ENCODE data around the gene PPP6R1. TPM values are rescaled to one million over a fixed set of nuclear protein-coding genes. Genes with fewer than 3 reads are reported as not detected.
A peak's percentile ranks its signal among the peaks of the same experiment; 100 is the strongest.

Gene PPP6R1
- total and polyA plus RNA-seq, 2 of the 13 experiments (the other 11 are each of a cell fraction or from before 2014, with no cell fraction given): 25.8 to 54.0 TPM

DNA sequence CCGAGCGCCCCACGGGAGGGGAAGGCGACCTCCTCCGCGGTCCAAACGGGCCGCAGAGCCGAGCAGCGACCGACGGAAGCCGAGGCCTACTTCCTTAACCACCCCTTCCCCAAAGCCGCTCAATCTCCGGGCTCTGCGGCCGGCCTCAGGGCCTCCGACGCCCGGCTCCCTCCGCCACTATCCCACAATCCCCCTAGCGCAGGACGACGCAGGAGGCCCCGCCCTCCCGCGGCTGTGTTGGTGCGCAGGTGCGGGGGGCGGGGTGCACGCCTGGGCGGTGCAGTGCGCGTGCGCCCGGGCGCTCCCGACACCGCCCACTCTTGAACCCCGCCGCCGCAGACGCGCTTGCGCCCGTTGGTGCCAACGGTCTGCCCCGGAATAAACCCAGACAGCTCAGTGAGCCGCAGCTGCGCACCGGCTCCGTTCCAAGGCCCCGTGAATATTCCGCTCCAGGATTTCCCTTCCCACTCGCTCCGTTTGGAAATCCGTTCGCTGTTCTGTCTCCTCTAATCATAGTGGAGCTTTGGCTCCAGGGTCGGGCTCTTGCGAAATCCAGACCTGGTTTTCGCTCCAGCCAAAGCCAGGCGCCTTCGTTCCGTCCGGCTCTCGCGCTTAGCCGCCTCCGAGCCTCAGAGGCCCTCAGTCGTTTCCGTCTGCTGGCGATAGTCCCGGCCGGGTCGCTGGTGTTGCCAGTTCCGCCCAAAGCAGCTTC, at the start of gene PPP6R1 (continued):
- TF ChIP-seq DNMT3B (CRISPR knock-in tag; conservative IDR thresholded peaks at IDR 0.05) (peak; percentile 68; the same call in 1 of the 2 replicates), RARA (CRISPR knock-in tag; IDR thresholded peaks at IDR 0.05) (peak; percentile 27; the same call in 1 of the 2 replicates), RFX3 (CRISPR knock-in tag; IDR thresholded peaks at IDR 0.05) (no peak), MEIS2 (CRISPR knock-in tag; IDR thresholded peaks at IDR 0.05) (peak; percentile 96), ZNF7 (CRISPR knock-in tag; IDR thresholded peaks at IDR 0.05) (0 out of 2 replicates have a peak, but pooled peaks have one; percentile 42), ZNF83 (CRISPR knock-in tag; IDR thresholded peaks at IDR 0.05; ENCODE audit: borderline replicate concordance) (0 out of 2 replicates have a peak, but pooled peaks have one; percentile 60), GTF3A (CRISPR knock-in tag; conservative IDR thresholded peaks at IDR 0.05) (no peak), HMG20A (CRISPR knock-in tag; IDR thresholded peaks at IDR 0.05; ENCODE audit: borderline replicate concordance) (peak; percentile 56; the same call in 1 of the 2 replicates), ZNF430 (CRISPR knock-in tag; IDR thresholded peaks at IDR 0.05) (peak; percentile 82), ZNF234 (CRISPR knock-in tag; conservative IDR thresholded peaks at IDR 0.05) (no peak), TSC22D2 (CRISPR knock-in tag; IDR thresholded peaks at IDR 0.05; ENCODE audit: borderline replicate concordance) (peak; percentile 54; the same call in 1 of the 2 replicates), SIX4 (CRISPR knock-in tag; IDR thresholded peaks at IDR 0.05) (no peak), ZFP82 (CRISPR knock-in tag; IDR thresholded peaks at IDR 0.05; ENCODE audit: borderline replicate concordance) (no peak), ZNF354B (CRISPR knock-in tag; IDR thresholded peaks at IDR 0.05) (no peak), ZSCAN21 (CRISPR knock-in tag; IDR thresholded peaks at IDR 0.05; ENCODE audit: borderline replicate concordance) (peak; percentile 23; the same call in 1 of the 2 replicates), GZF1 (CRISPR knock-in tag; IDR thresholded peaks at IDR 0.05) (no peak), POGZ (CRISPR knock-in tag; IDR thresholded peaks at IDR 0.05) (peak; percentile 77), ZNF253 (CRISPR knock-in tag; IDR thresholded peaks at IDR 0.05; ENCODE audit: borderline replicate concordance) (no peak), ZNF562 (CRISPR knock-in tag; IDR thresholded peaks at IDR 0.05; ENCODE audit: borderline replicate concordance) (no peak)
- TF ChIP-seq, protein P1, sequence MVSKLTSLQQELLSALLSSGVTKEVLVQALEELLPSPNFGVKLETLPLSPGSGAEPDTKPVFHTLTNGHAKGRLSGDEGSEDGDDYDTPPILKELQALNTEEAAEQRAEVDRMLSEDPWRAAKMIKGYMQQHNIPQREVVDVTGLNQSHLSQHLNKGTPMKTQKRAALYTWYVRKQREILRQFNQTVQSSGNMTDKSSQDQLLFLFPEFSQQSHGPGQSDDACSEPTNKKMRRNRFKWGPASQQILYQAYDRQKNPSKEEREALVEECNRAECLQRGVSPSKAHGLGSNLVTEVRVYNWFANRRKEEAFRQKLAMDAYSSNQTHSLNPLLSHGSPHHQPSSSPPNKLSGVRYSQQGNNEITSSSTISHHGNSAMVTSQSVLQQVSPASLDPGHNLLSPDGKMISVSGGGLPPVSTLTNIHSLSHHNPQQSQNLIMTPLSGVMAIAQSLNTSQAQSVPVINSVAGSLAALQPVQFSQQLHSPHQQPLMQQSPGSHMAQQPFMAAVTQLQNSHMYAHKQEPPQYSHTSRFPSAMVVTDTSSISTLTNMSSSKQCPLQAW (CRISPR knock-in tag; IDR thresholded peaks at IDR 0.05): peak; percentile 96
- TF ChIP-seq, protein P2, sequence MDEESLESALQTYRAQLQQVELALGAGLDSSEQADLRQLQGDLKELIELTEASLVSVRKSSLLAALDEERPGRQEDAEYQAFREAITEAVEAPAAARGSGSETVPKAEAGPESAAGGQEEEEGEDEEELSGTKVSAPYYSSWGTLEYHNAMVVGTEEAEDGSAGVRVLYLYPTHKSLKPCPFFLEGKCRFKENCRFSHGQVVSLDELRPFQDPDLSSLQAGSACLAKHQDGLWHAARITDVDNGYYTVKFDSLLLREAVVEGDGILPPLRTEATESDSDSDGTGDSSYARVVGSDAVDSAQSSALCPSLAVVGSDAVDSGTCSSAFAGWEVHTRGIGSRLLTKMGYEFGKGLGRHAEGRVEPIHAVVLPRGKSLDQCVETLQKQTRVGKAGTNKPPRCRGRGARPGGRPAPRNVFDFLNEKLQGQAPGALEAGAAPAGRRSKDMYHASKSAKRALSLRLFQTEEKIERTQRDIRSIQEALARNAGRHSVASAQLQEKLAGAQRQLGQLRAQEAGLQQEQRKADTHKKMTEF (CRISPR knock-in tag; IDR thresholded peaks at IDR 0.05): peak; percentile 99
- TF ChIP-seq, protein P3, sequence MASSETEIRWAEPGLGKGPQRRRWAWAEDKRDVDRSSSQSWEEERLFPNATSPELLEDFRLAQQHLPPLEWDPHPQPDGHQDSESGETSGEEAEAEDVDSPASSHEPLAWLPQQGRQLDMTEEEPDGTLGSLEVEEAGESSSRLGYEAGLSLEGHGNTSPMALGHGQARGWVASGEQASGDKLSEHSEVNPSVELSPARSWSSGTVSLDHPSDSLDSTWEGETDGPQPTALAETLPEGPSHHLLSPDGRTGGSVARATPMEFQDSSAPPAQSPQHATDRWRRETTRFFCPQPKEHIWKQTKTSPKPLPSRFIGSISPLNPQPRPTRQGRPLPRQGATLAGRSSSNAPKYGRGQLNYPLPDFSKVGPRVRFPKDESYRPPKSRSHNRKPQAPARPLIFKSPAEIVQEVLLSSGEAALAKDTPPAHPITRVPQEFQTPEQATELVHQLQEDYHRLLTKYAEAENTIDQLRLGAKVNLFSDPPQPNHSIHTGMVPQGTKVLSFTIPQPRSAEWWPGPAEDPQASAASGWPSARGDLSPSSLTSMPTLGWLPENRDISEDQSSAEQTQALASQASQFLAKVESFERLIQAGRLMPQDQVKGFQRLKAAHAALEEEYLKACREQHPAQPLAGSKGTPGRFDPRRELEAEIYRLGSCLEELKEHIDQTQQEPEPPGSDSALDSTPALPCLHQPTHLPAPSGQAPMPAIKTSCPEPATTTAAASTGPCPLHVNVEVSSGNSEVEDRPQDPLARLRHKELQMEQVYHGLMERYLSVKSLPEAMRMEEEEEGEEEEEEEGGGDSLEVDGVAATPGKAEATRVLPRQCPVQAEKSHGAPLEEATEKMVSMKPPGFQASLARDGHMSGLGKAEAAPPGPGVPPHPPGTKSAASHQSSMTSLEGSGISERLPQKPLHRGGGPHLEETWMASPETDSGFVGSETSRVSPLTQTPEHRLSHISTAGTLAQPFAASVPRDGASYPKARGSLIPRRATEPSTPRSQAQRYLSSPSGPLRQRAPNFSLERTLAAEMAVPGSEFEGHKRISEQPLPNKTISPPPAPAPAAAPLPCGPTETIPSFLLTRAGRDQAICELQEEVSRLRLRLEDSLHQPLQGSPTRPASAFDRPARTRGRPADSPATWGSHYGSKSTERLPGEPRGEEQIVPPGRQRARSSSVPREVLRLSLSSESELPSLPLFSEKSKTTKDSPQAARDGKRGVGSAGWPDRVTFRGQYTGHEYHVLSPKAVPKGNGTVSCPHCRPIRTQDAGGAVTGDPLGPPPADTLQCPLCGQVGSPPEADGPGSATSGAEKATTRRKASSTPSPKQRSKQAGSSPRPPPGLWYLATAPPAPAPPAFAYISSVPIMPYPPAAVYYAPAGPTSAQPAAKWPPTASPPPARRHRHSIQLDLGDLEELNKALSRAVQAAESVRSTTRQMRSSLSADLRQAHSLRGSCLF (CRISPR knock-in tag; IDR thresholded peaks at IDR 0.05; ENCODE audit: borderline replicate concordance): no peak
- TF ChIP-seq, protein P4, sequence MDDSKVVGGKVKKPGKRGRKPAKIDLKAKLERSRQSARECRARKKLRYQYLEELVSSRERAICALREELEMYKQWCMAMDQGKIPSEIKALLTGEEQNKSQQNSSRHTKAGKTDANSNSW (CRISPR knock-in tag; IDR thresholded peaks at IDR 0.05; ENCODE audit: borderline replicate concordance): no peak
